Measurements from ENCODE around the gene SPTBN1. TPM values are rescaled to one million over a fixed set of nuclear protein-coding genes. Genes with fewer than 3 reads are reported as not detected.

The SPTBN1 gene
- total and polyA plus RNA-seq, 7 experiments from 2014 or later, result 43.3 to 207 (median 171) TPM

GRCh38 chr2:54599914-54600313 is 143.8 kb downstream of the SPTBN1 start:
- ChIA-PET CTCF (interaction anchor here (0.7 to 5.0 kb wide), 6 partner anchors 18 to 41 kb away, joined by 3 to 28 read pairs (median 4); no protein-coding TSS in a partner anchor), POLR2A (interaction anchor here (0.5 to 13.0 kb wide), 8 partner anchors 6 to 39 kb away, joined by 3 to 223 read pairs (median 21); no protein-coding TSS in a partner anchor)
- Histone ChIP-seq H3K4me3 (ENCODE audit: low read length) (no peak overlapping the region), H3K36me3 (ENCODE audit: control insufficient read depth in 2 of 3, insufficient read depth in 3 of 3, low read length in 3 of 3) (peaks cover 0 to 12% (median 0%) of the 10 kb centered on the region in 3 experiments), H3K4me1 (ENCODE audit: control insufficient read depth in 2 of 2, insufficient read depth in 2 of 2, low read length in 2 of 2) (peaks cover 44 to 98% of the 10 kb centered on the region in 2 donors), H3K27ac (ENCODE audit: low read depth, low read length) (peak overlapping the region; percentile 74), H3K9me3 (ENCODE audit: control insufficient read depth in 2 of 3, low read length in 3 of 3) (no peaks in the 10 kb centered on the region), H3K27me3 (ENCODE audit: control insufficient read depth in 2 of 2, insufficient read depth in 2 of 2, low read length in 2 of 2) (no peaks in the 10 kb centered on the region)
- ATAC-seq (peak; percentile 26), DNase-seq (peak in 6 of 9 donors; percentile 48 to 63 (median 52))
- intact Hi-C loops (cut with micrococcal nuclease), result no loop called here
- Mint-ChIP-seq H3K4me1 (peaks cover 69 to 100% (median 99%) of the 10 kb centered on the region in 7 donors), H3K36me3 (peaks cover 7 to 55% (median 28%) of the 10 kb centered on the region in 5 donors), H3K27me3 (no peaks in the 10 kb centered on the region), H3K4me3 (peak overlapping the region; percentile 44 to 93 (median 64)), H3K9me3 (peaks cover 0 to 6% (median 0%) of the 10 kb centered on the region in 11 donors), H3K27ac (peak overlapping the region; percentile 86 to 98 (median 97))

DNA sequence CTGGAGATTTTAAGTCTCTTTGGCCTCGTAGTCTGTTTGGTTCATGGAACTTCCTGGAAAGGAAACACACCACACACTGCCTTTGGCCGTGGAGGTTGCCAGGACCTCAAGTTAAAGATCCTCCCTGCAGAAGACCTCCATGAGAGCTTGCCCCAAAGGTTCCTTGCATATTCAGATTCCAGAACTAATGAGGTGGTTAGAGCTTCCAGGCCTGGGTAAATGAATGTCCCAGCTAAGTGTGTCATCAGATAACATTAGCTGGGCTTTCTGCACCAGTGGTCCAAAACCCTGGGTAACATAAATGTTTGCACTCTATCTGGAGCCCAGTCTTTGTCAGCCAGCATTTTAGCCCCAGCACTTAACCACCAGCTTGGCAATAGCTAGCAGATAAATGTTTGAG is 145.2 kb downstream of the SPTBN1 start:
- peak overlapping the region; percentile 74 to 98 (median 96) for H3K27ac Mint-ChIP-seq
- H3K27ac ChIP-seq (ENCODE audit: low read depth, low read length), result peak overlapping the region; percentile 74
- no peaks in the 10 kb centered on the region for H3K9me3 ChIP-seq (ENCODE audit: control insufficient read depth in 2 of 3, low read length in 3 of 3)
- peaks cover 43 to 98% of the 10 kb centered on the region in 2 donors for H3K4me1 ChIP-seq (ENCODE audit: control insufficient read depth in 2 of 2, insufficient read depth in 2 of 2, low read length in 2 of 2)
- peaks cover 0 to 12% (median 0%) of the 10 kb centered on the region in 3 experiments for H3K36me3 ChIP-seq (ENCODE audit: control insufficient read depth in 2 of 3, insufficient read depth in 3 of 3, low read length in 3 of 3)
- H3K36me3 Mint-ChIP-seq, result peaks cover 7 to 43% (median 24%) of the 10 kb centered on the region in 5 donors
- DNase-seq, result no peak
- peak overlapping the region in 9 of 10 donors; percentile 33 to 93 (median 67) for H3K4me3 Mint-ChIP-seq
- peaks cover 0 to 6% (median 0%) of the 10 kb centered on the region in 11 donors for H3K9me3 Mint-ChIP-seq
- no peak overlapping the region for H3K4me3 ChIP-seq (ENCODE audit: low read length)
- no peak for ATAC-seq
- CTCF ChIA-PET, result interaction anchor here (1.1 to 5.0 kb wide), 2 partner anchors 17 to 43 kb away, joined by 3 to 28 read pairs; no protein-coding TSS in a partner anchor
- no peaks in the 10 kb centered on the region for H3K27me3 Mint-ChIP-seq
- intact Hi-C loops (cut with micrococcal nuclease), result no loop called here
- POLR2A ChIA-PET, result interaction anchor here (1.0 to 13.0 kb wide), 6 partner anchors 11 to 40 kb away, joined by 3 to 154 read pairs (median 9); no protein-coding TSS in a partner anchor
- H3K4me1 Mint-ChIP-seq, result peaks cover 70 to 100% (median 99%) of the 10 kb centered on the region in 7 donors
- no peaks in the 10 kb centered on the region for H3K27me3 ChIP-seq (ENCODE audit: control insufficient read depth in 2 of 2, insufficient read depth in 2 of 2, low read length in 2 of 2)

DNA sequence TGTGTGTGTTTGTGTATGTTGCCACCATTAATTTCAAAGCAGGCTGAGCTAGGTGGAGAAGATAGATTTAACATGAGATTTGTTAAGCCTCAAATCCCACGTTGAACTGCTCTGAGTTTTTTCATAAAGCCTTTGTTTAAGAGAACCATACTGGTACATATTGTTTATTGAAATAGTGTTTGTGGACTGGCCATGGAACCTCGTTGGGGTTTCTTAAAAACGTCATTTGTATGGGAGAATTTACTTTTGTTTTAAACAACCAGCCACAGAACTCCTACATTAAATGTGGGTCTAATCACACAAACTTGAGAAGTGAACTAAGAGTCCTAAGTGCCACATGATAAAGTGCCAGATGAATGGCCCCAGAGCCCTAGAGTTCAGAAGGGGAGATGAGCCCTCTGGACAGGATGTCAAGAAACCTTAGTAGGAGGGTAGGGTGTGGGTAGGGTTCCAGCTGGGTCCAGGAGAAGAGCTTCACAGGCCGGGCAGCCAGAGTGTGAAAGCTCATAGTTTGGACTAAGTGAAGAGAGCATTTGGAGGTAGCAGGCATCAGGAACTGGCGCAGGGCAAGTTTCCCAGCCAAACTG is 146.7 kb downstream of the SPTBN1 start:
- no peaks in the 10 kb centered on the region for H3K27me3 Mint-ChIP-seq
- H3K36me3 Mint-ChIP-seq, result peaks cover 7 to 40% (median 24%) of the 10 kb centered on the region in 5 donors
- DNase-seq (no peak), ATAC-seq (no peak)
- Histone ChIP-seq H3K36me3 (ENCODE audit: control insufficient read depth in 2 of 3, insufficient read depth in 3 of 3, low read length in 3 of 3) (peaks cover 0 to 12% (median 0%) of the 10 kb centered on the region in 3 experiments), H3K27ac (ENCODE audit: low read depth, low read length) (peak overlapping the region; percentile 74), H3K4me1 (ENCODE audit: control insufficient read depth in 2 of 2, insufficient read depth in 2 of 2, low read length in 2 of 2) (peaks cover 28 to 91% of the 10 kb centered on the region in 2 donors), H3K27me3 (ENCODE audit: control insufficient read depth in 2 of 2, insufficient read depth in 2 of 2, low read length in 2 of 2) (no peaks in the 10 kb centered on the region), H3K9me3 (ENCODE audit: control insufficient read depth in 2 of 3, low read length in 3 of 3) (no peaks in the 10 kb centered on the region), H3K4me3 (ENCODE audit: low read length) (no peak overlapping the region)
- H3K27ac Mint-ChIP-seq, result peak overlapping the region; percentile 74 to 98 (median 96)
- H3K4me1 Mint-ChIP-seq, result peaks cover 71 to 97% (median 95%) of the 10 kb centered on the region in 7 donors
- ChIA-PET POLR2A (interaction anchor here (0.6 to 13.0 kb wide), 9 partner anchors 10 to 487 kb away, joined by 3 to 154 read pairs (median 13); partner anchors contain the start of gene ACYP2), CTCF (interaction anchor here (0.6 to 2.2 kb wide), 3 partner anchors 11 to 772 kb away, joined by 3 to 6 read pairs (median 5); no protein-coding TSS in a partner anchor)
- peak overlapping the region; percentile 54 to 93 (median 66) for H3K4me3 Mint-ChIP-seq
- H3K9me3 Mint-ChIP-seq, result peaks cover 0 to 6% (median 0%) of the 10 kb centered on the region in 11 donors
- intact Hi-C loops (cut with micrococcal nuclease), result loop anchor here in 1 of 2 donors (1.0 kb wide), 1 partner anchor 14 kb away; no protein-coding TSS in a partner anchor

DNA sequence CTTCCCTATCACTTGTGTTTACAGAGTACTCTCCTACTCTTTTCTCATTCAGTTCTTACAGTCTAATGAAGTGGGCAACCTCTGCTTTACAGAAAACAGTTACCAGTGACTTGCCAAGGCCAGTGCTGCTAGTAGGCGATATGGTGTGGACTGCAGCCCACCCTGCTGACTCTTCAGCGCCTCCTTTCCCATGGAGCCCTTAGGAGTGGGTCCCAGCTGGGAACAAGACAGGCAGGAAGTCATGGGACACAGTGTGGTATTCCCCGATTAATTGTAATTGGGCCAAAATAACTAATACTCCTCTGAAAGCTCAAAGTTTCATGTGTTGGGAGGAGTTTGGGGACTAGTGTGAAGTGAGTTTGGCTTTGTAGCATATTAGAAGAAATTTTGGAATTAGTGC is 147.2 kb downstream of the SPTBN1 start:
- Mint-ChIP-seq H3K9me3 (peaks cover 0 to 3% (median 0%) of the 10 kb centered on the region in 11 donors), H3K27ac (peak overlapping the region; percentile 74 to 98 (median 96)), H3K36me3 (peaks cover 7 to 38% (median 23%) of the 10 kb centered on the region in 5 donors), H3K4me3 (peak overlapping the region in 9 of 10 donors; percentile 54 to 93 (median 67)), H3K4me1 (peaks cover 74 to 97% (median 95%) of the 10 kb centered on the region in 7 donors), H3K27me3 (no peaks in the 10 kb centered on the region)
- H3K9me3 ChIP-seq (ENCODE audit: control insufficient read depth in 2 of 3, low read length in 3 of 3), result no peaks in the 10 kb centered on the region
- ATAC-seq, result no peak
- H3K27me3 ChIP-seq (ENCODE audit: control insufficient read depth in 2 of 2, insufficient read depth in 2 of 2, low read length in 2 of 2), result no peaks in the 10 kb centered on the region
- peaks cover 0 to 12% (median 0%) of the 10 kb centered on the region in 3 experiments for H3K36me3 ChIP-seq (ENCODE audit: control insufficient read depth in 2 of 3, insufficient read depth in 3 of 3, low read length in 3 of 3)
- ChIA-PET CTCF (interaction anchor here (1.4 to 2.2 kb wide), 3 partner anchors 12 to 45 kb away, joined by 5 to 6 read pairs (median 5); no protein-coding TSS in a partner anchor), POLR2A (interaction anchor here (0.8 to 13.0 kb wide), 7 partner anchors 14 to 488 kb away, joined by 3 to 154 read pairs (median 13); partner anchors contain the start of gene ACYP2)
- peak overlapping the region; percentile 74 for H3K27ac ChIP-seq (ENCODE audit: low read depth, low read length)
- no peak overlapping the region for H3K4me3 ChIP-seq (ENCODE audit: low read length)
- intact Hi-C loops (cut with micrococcal nuclease), result loop anchor here in 1 of 2 donors (1.0 kb wide), 1 partner anchor 14 kb away; no protein-coding TSS in a partner anchor
- DNase-seq, result no peak
- H3K4me1 ChIP-seq (ENCODE audit: control insufficient read depth in 2 of 2, insufficient read depth in 2 of 2, low read length in 2 of 2), result peaks cover 23 to 86% of the 10 kb centered on the region in 2 donors

- POLR2A ChIA-PET, result interaction anchor here (1.0 to 13.0 kb wide), 6 partner anchors 14 to 43 kb away, joined by 3 to 154 read pairs (median 14); no protein-coding TSS in a partner anchor
- H3K36me3 Mint-ChIP-seq, result peaks cover 7 to 36% (median 23%) of the 10 kb centered on the region in 5 donors
- CTCF ChIA-PET, result interaction anchor here (1.4 to 2.2 kb wide), 4 partner anchors 11 to 45 kb away, joined by 5 to 6 read pairs (median 5); no protein-coding TSS in a partner anchor
Measured at GRCh38 chr2:54603796-54604195, 147.7 kb downstream of the SPTBN1 start.

GRCh38 chr2:54604871-54605270 is 148.7 kb downstream of the SPTBN1 start:
- ChIA-PET POLR2A (interaction anchor here (0.7 to 13.0 kb wide), 14 partner anchors 8 to 402 kb away, joined by 3 to 154 read pairs (median 10); no protein-coding TSS in a partner anchor), CTCF (interaction anchor here (0.6 to 2.2 kb wide), 12 partner anchors 12 to 88 kb away, joined by 3 to 9 read pairs (median 4); no protein-coding TSS in a partner anchor)
- Mint-ChIP-seq H3K4me1 (peaks cover 81 to 97% (median 95%) of the 10 kb centered on the region in 7 donors), H3K9me3 (no peaks in the 10 kb centered on the region), H3K4me3 (peak overlapping the region; percentile 61 to 93 (median 74)), H3K36me3 (peaks cover 3 to 32% (median 19%) of the 10 kb centered on the region in 5 donors), H3K27me3 (no peaks in the 10 kb centered on the region), H3K27ac (peak overlapping the region; percentile 74 to 98 (median 96))
- DNase-seq (no peak), ATAC-seq (peak; percentile 15)
- H3K27ac ChIP-seq (ENCODE audit: low read depth, low read length), result peak overlapping the region; percentile 74
- H3K9me3 ChIP-seq (ENCODE audit: control insufficient read depth in 2 of 3, low read length in 3 of 3), result no peaks in the 10 kb centered on the region
- H3K4me1 ChIP-seq (ENCODE audit: control insufficient read depth in 2 of 2, insufficient read depth in 2 of 2, low read length in 2 of 2), result peaks cover 23 to 77% of the 10 kb centered on the region in 2 donors
- peak overlapping the region; percentile 15 for H3K4me3 ChIP-seq (ENCODE audit: low read length)
- no peaks in the 10 kb centered on the region for H3K36me3 ChIP-seq (ENCODE audit: control insufficient read depth in 2 of 3, insufficient read depth in 3 of 3, low read length in 3 of 3)
- intact Hi-C loops (cut with micrococcal nuclease), result loop anchor here (1.0 to 2.0 kb wide), 4 partner anchors 14 to 82 kb away; no protein-coding TSS in a partner anchor
- no peaks in the 10 kb centered on the region for H3K27me3 ChIP-seq (ENCODE audit: control insufficient read depth in 2 of 2, insufficient read depth in 2 of 2, low read length in 2 of 2)

More at GRCh38 chr2:54603796-54604195, 147.7 kb downstream of the SPTBN1 start:
- Histone ChIP-seq H3K4me1 (ENCODE audit: control insufficient read depth in 2 of 2, insufficient read depth in 2 of 2, low read length in 2 of 2) (peaks cover 23 to 81% of the 10 kb centered on the region in 2 donors), H3K4me3 (ENCODE audit: low read length) (no peak overlapping the region), H3K27me3 (ENCODE audit: control insufficient read depth in 2 of 2, insufficient read depth in 2 of 2, low read length in 2 of 2) (no peaks in the 10 kb centered on the region), H3K27ac (ENCODE audit: low read depth, low read length) (peak overlapping the region; percentile 74), H3K36me3 (ENCODE audit: control insufficient read depth in 2 of 3, insufficient read depth in 3 of 3, low read length in 3 of 3) (peaks cover 0 to 9% (median 0%) of the 10 kb centered on the region in 3 experiments), H3K9me3 (ENCODE audit: control insufficient read depth in 2 of 3, low read length in 3 of 3) (no peaks in the 10 kb centered on the region)
- DNase-seq, result no peak
- Mint-ChIP-seq H3K4me3 (peak overlapping the region; percentile 28 to 93 (median 64)), H3K27ac (peak overlapping the region; percentile 74 to 98 (median 96)), H3K4me1 (peaks cover 75 to 97% (median 95%) of the 10 kb centered on the region in 7 donors), H3K27me3 (no peaks in the 10 kb centered on the region), H3K9me3 (no peaks in the 10 kb centered on the region)
- intact Hi-C loops (cut with micrococcal nuclease), result loop anchor here (1.0 to 2.0 kb wide), 4 partner anchors 14 to 81 kb away; no protein-coding TSS in a partner anchor
- ATAC-seq, result no peak

Measured in naive thymus-derived CD4-positive, alpha-beta T cell (primary cell).